Heart left ventricle (tissue), 16 donors: ENCODE results near the gene ARHGEF28. TPM values are rescaled to one million over a fixed set of nuclear protein-coding genes. Genes with fewer than 3 reads are reported as not detected.

Experiments
- ATAC-seq, 4 donors: fragments of 200-7000 bp; cut with Tn5 transposase; one replicate each; pipeline ENCODE4 v1.9.1; 2020 to 2022; ENCODE audit warnings: moderate library complexity in 4 of 4, mild to moderate bottlenecking in 3 of 4, moderate number of reproducible peaks in 1 of 4
- DNase-seq, 5 donors: peaks; one replicate each; pipeline ENCODE4 v3.0.0-alpha.2; 2020
- H3K27ac ChIP-seq, 12 donors: fragments of 200-600 bp; sonication (generic) in 4 of 12; one replicate each; pipeline versions ENCODE4 v1.5.0 to v1.8.0; 2016 to 2022; ENCODE audit warnings: mild to moderate bottlenecking in 2 of 12
- H3K27me3 ChIP-seq, 9 donors: fragments of 200-600 bp; sonication (generic) in 2 of 9; one replicate each; pipeline versions ENCODE4 v1.5.1 to v1.8.0; 2016 to 2022; ENCODE audit warnings: mild to moderate bottlenecking in 3 of 9
- H3K36me3 ChIP-seq, 9 donors: fragments of 200-600 bp; sonication (generic) in 2 of 9; one replicate each; pipeline versions ENCODE4 v1.5.0 to v1.8.0; 2018 to 2022; ENCODE audit warnings: mild to moderate bottlenecking in 2 of 9
- H3K4me1 ChIP-seq, 12 donors: fragments of 200-600 bp; sonication (generic) in 4 of 12; one replicate each; pipeline versions ENCODE4 v1.5.0 to v1.8.0; 2016 to 2022; ENCODE audit warnings: mild to moderate bottlenecking in 3 of 12
- H3K4me3 ChIP-seq, 12 donors: fragments of 200-600 bp; sonication (generic) in 4 of 12; one replicate each; pipeline versions ENCODE4 v1.5.0 to v1.8.0; 2017 to 2022; ENCODE audit warnings: mild to moderate bottlenecking in 9 of 12, moderate library complexity in 4 of 12
- H3K9me3 ChIP-seq, 12 donors: fragments of 200-600 bp; sonication (generic) in 4 of 12; one replicate each; pipeline versions ENCODE4 v1.5.0 to v1.8.0; 2016 to 2022; ENCODE audit warnings: mild to moderate bottlenecking in 1 of 12
- POLR2A ChIP-seq, 2 donors: fragments of 450-650 bp; IDR thresholded peaks; one replicate each; pipeline ENCODE4 v1.6.1; 2017; ENCODE audit warnings: antibody characterized with exemption in 2 of 2, mild to moderate bottlenecking in 2 of 2, moderate library complexity in 2 of 2
- WGBS, 4 donors: extraction: QIAGEN DNeasy Blood & Tissue Kit in 2 of 4; methylation state at CpG; one replicate each; pipeline versions ENCODE4 v1.1.5 to v1.1.7; 2013 to 2018; 5-methylcytosine and 5-hydroxymethylcytosine counted together
- intact Hi-C, 10 donors: fragments of 100-400 bp; cut with DNase I; formaldehyde crosslinking; loops; one replicate each; pipeline versions ENCODE4 v1.11.1 to v1.14.2; 2022
- polyA plus RNA-seq, 2 donors: library from polyadenylated mRNA; stranded (reverse); fragments of 200-250 nt; gene quantifications; one replicate each; pipeline ENCODE4 v1.2.3, GENCODE V29; 2013
- total RNA-seq, 9 donors: library from RNA; depleted of rRNA in 2 of 9; stranded (reverse); fragments of >200 nt in 2 of 9; fragmentation: NEBNext Ultra II Directional in 3 of 9; extraction: Animal tissue kit (Norgen Biotek cat#: 25700) in 3 of 9; gene quantifications; one replicate each; pipeline versions ENCODE4 v1.1.0 to v1.2.4, GENCODE V29; 2016 to 2023
- TF ChIP-seq, protein P1 (sequence below), 12 donors: fragments of 200-600 bp; sonication (generic) in 4 of 12; IDR thresholded peaks; one replicate each; pipeline versions ENCODE4 v1.5.0 to v1.8.0; 2018 to 2022; ENCODE audit warnings: antibody characterized with exemption in 12 of 12, mild to moderate bottlenecking in 5 of 12
- donor health status: ischemic (EF 13 %, LVEDD 7.1; RV severe dilation, severe dysfunction).
- donor health status: healthy with polysubstance abuse.
- donor health status: DM: no; HTN: yes; CAD: no.
- donor health status: DM: no; HTN: no; CAD: no.
- donor health status: ischemic (EF 25% LVEDD 6.9; RV normal size, moderate dysfunction).
- donor health status: ischemic (EF 25% LVEDD 5.7; RV mildly dilated, moderate dysfunction).
- donor health status: healthy.
- donor health status: DM: yes; HTN: yes; CAD: no.
- donor health status: ischemic (EF 35%, LVEDD 5.7; RV mildly dilated, moderate dysfunction).
- donor health status: nonischemic (EF 11% LVEDD 7.7; RV severe dilation, severe dysfunction).
- donor health status: DM: yes; HTN: yes; CAD: no.
- donor health status: PGD.
- donor health status: ischemic (EF 29% LVEDD 5.4; RV normal size, mild dysfunction).
- donor health status: nonischemic (EF 23%, LVEDD 6.1; RV moderate dilation, normal function).

The ARHGEF28 gene
- total and polyA plus RNA-seq, 11 donors: 0.51 to 7.7 (median 1.7) TPM

DNA sequence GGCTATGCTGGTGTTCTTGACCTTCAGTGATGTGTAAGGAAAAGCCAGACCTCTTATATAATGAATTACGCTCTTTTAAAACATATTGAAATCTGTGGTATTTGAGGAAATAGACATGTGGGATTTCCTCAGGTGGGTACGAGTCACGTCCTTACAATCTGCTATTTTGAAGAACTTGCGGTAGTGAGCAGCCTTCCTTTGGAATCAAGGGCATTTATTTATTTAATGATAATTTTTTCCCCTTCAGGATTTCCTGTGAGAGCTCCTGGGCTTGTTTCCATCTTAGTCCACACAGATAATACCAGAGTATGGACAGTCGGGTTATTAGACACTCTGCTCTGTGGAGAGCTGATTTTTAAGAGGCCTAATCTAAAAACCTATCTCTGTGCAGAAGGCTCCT is 167.9 kb downstream of the ARHGEF28 start:
- 60 to 63% (median 61%) methylated on average over 5 of the region's 5 CpGs for WGBS, 4 donors

DNA sequence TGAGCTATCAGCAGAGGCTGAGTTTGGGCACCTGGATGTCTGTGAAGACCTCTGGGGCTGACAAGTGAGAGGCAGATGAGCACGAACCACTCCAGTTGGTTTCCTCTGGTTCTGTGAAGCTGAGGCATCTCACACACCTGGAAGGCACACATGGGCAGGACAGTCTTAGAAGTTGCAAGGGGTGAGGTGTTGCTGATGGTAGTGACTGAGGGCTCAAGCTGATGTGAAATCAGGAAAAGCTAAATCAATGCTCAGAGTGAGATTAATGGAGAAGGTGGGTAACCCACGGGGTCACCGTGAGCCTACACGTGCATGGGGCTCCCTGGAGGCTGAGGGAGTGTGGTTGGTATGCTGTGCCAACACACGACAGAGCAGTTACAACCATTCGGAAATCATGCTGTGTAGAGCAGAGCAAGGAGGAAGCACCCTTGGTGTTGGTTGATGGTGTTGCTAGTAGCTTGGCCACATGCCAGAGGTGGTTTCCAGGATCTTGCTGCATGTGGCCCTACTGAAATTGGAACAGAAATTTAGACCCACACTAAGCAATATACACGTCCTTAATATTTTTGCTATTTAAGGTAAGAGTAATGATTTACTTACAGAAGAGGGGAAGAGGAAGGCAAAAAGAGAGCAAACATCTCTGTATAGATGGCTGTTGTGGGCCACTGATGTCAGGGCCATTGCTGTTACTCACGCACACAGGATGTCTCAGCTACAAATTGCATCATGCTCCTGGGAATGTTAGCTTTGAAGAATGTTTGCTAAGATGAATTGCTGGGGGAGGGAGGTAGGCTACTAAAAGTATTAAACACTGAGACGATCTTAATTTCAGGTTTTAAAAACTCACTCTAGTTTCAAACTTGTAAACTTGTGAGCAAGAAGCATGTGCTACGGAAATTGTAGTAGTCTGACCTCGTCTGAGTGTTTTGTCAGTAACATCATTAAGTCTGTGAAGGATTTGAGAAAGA is 170.5 kb downstream of the ARHGEF28 start:
- Histone ChIP-seq H3K27ac (no peak overlapping the region), H3K36me3 (no peaks in the 10 kb centered on the region), H3K4me1 (peaks cover 0 to 18% (median 8%) of the 10 kb centered on the region in 12 donors), H3K4me3 (no peak overlapping the region), H3K9me3 (no peaks in the 10 kb centered on the region), H3K27me3 (no peaks in the 10 kb centered on the region)
- intact Hi-C loops: loop anchor here in 6 of 10 donors (5.0 to 10.0 kb wide), 2 partner anchors 848 to 861 kb away; partner anchors contain the start of gene ENC1 (in 5 of the 6)
- DNase-seq: peak in 4 of 5 donors; percentile 32 to 75 (median 46)
- TF ChIP-seq, protein P1, sequence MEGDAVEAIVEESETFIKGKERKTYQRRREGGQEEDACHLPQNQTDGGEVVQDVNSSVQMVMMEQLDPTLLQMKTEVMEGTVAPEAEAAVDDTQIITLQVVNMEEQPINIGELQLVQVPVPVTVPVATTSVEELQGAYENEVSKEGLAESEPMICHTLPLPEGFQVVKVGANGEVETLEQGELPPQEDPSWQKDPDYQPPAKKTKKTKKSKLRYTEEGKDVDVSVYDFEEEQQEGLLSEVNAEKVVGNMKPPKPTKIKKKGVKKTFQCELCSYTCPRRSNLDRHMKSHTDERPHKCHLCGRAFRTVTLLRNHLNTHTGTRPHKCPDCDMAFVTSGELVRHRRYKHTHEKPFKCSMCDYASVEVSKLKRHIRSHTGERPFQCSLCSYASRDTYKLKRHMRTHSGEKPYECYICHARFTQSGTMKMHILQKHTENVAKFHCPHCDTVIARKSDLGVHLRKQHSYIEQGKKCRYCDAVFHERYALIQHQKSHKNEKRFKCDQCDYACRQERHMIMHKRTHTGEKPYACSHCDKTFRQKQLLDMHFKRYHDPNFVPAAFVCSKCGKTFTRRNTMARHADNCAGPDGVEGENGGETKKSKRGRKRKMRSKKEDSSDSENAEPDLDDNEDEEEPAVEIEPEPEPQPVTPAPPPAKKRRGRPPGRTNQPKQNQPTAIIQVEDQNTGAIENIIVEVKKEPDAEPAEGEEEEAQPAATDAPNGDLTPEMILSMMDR (IDR thresholded peaks at IDR 0.05): no peak
- TF ChIP-seq POLR2A (IDR thresholded peaks at IDR 0.05): no peak
- 35 to 41% (median 38%) methylated on average over 11 of the region's 11 CpGs for WGBS, 4 donors
- peak in 3 of 4 donors; percentile 58 to 70 (median 58) for ATAC-seq

More for the DNA sequence above, 167.9 kb downstream of the ARHGEF28 start:
- intact Hi-C loops: loop anchor here in 7 of 10 donors (2.0 to 10.0 kb wide), 3 partner anchors 203 to 853 kb away; partner anchors contain the start of gene ENC1 (in 5 of the 7)
- H3K27ac ChIP-seq: no peak overlapping the region
- no peaks in the 10 kb centered on the region for H3K9me3 ChIP-seq
- DNase-seq (no peak), ATAC-seq (no peak)
- no peak overlapping the region for H3K4me3 ChIP-seq
- no peaks in the 10 kb centered on the region for H3K36me3 ChIP-seq
- no peak for TF ChIP-seq POLR2A (IDR thresholded peaks at IDR 0.05)
- TF ChIP-seq, protein P1 (IDR thresholded peaks at IDR 0.05): no peak
- H3K4me1 ChIP-seq: peaks cover 0 to 28% (median 11%) of the 10 kb centered on the region in 12 donors
- no peaks in the 10 kb centered on the region for H3K27me3 ChIP-seq

DNA sequence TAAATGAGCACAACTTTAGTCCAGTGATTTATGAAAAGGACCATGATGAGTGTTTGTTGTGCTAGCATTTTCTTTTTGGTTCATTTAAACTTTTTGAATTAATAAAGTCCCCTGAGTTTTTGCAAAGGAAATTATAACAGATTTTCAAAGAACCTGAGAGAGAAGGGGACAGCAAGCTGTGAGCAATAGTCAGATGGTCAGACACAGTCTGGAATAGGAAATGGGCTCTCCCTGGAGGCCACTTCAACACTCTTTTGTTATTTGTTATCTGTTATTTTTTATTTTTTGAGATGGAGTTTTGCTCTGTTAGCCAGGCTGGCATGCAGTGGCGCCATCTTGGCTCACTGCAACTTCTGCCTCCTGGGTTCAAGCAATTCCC is 171.1 kb downstream of the ARHGEF28 start:
- no peak overlapping the region for H3K4me3 ChIP-seq
- H3K27ac ChIP-seq: no peak overlapping the region
- intact Hi-C loops: loop anchor here in 6 of 10 donors (5.0 to 10.0 kb wide), 2 partner anchors 848 to 860 kb away; partner anchors contain the start of gene ENC1 (in 5 of the 6)

DNA sequence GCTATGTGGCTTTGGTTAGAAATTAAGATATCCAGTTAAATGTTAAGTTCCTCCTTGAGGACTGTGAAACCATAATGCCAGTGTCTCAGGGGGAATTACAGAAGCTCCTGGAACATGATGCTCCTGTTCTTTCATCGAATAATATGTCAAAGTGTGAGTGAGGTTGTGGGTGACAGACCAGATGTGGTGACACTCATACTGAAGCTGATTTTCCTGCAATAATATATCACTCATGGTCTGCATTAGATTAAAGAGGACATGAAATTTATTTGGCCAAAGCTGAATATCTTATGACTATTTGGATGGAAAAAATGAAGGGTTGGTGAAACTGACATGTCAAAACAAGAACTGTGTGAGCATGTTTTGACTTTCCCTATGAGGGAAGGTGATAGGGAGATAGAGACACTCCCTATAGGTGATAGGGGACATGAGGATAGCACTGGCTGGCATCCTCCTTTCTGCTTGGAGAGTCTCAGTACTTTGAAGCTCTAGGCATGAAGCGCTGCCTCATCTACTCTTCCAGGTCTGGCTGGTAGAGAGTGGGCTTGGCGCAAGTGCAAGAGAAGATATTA is 173.5 kb downstream of the ARHGEF28 start:
- no peak for DNase-seq
- H3K4me3 ChIP-seq: no peak overlapping the region
- no peaks in the 10 kb centered on the region for H3K27me3 ChIP-seq
- TF ChIP-seq, protein P1 (IDR thresholded peaks at IDR 0.05): no peak
- TF ChIP-seq POLR2A (IDR thresholded peaks at IDR 0.05): no peak
- peaks cover 0 to 18% (median 8%) of the 10 kb centered on the region in 12 donors for H3K4me1 ChIP-seq
- no peak overlapping the region for H3K27ac ChIP-seq
- ATAC-seq: no peak
- WGBS, 4 donors: 93 to 94% (median 94%) methylated on average over 3 of the region's 3 CpGs
- H3K9me3 ChIP-seq: no peaks in the 10 kb centered on the region
- intact Hi-C loops: loop anchor here in 6 of 10 donors (5.0 to 10.0 kb wide), 2 partner anchors 845 to 858 kb away; partner anchors contain the start of gene ENC1 (in 5 of the 6)
- H3K36me3 ChIP-seq: no peaks in the 10 kb centered on the region

More for the DNA sequence above, 171.1 kb downstream of the ARHGEF28 start:
- DNase-seq (no peak), ATAC-seq (peak in 1 of 4 donors; percentile 38)
- Histone ChIP-seq H3K4me1 (peaks cover 0 to 18% (median 8%) of the 10 kb centered on the region in 12 donors), H3K9me3 (no peaks in the 10 kb centered on the region), H3K36me3 (no peaks in the 10 kb centered on the region), H3K27me3 (no peaks in the 10 kb centered on the region)
- 84 to 100% (median 95%) methylated on average over 1 of the region's 1 CpG for WGBS, 4 donors
- TF ChIP-seq POLR2A (IDR thresholded peaks at IDR 0.05): no peak
